Measurements from ENCODE around the gene POLR1H.

GRCh38 chr6:30102970-30103871, 42.2 kb downstream of the POLR1H start:
- TF ChIP-seq POLR2A (IDR thresholded peaks at IDR 0.05; ENCODE audit: low read length) (no peak), GATA1 (IDR thresholded peaks at IDR 0.05; ENCODE audit: low read depth, low read length) (no peak)

Data from erythroblast (primary cell).